Measurements from ENCODE around the gene PRDM16.

DNA sequence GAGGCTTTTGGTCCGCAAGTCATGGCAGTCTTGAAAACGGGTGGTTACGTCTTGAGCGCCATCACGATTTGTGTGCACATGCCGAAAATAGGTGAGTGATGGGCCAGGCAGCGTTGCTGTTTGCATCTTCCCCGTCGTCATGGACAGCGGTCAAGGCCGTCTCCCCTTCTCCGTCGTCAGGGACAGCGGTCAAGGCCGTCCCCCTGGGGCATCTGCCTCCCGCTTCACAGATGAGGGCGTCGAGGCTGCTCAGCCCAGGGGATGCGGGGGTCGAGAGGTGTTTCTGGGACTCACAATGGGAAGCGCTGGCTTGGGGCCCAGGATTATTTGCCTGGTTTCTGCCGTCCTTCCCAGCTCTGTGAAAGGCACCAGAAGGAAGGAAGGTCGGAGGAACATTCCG, 162.2 kb downstream of the PRDM16 start:
- TF ChIP-seq USF2 (IDR thresholded peaks at IDR 0.05; ENCODE audit: low read depth, low read length) = no peak
- no peak for TF ChIP-seq USF2 (CRISPR knock-in tag; IDR thresholded peaks at IDR 0.05; ENCODE audit: borderline replicate concordance)
- TF ChIP-seq, protein P1, sequence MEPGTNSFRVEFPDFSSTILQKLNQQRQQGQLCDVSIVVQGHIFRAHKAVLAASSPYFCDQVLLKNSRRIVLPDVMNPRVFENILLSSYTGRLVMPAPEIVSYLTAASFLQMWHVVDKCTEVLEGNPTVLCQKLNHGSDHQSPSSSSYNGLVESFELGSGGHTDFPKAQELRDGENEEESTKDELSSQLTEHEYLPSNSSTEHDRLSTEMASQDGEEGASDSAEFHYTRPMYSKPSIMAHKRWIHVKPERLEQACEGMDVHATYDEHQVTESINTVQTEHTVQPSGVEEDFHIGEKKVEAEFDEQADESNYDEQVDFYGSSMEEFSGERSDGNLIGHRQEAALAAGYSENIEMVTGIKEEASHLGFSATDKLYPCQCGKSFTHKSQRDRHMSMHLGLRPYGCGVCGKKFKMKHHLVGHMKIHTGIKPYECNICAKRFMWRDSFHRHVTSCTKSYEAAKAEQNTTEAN (CRISPR knock-in tag; conservative IDR thresholded peaks at IDR 0.05) = no peak
- TF ChIP-seq PRDM4 (CRISPR knock-in tag; IDR thresholded peaks at IDR 0.05; ENCODE audit: borderline replicate concordance) = no peak
- no peak for TF ChIP-seq ZFX (CRISPR knock-in tag; IDR thresholded peaks at IDR 0.05; ENCODE audit: low read depth)
- no peak for TF ChIP-seq CERS6 (CRISPR knock-in tag; IDR thresholded peaks at IDR 0.05)
- TF ChIP-seq, protein P2, sequence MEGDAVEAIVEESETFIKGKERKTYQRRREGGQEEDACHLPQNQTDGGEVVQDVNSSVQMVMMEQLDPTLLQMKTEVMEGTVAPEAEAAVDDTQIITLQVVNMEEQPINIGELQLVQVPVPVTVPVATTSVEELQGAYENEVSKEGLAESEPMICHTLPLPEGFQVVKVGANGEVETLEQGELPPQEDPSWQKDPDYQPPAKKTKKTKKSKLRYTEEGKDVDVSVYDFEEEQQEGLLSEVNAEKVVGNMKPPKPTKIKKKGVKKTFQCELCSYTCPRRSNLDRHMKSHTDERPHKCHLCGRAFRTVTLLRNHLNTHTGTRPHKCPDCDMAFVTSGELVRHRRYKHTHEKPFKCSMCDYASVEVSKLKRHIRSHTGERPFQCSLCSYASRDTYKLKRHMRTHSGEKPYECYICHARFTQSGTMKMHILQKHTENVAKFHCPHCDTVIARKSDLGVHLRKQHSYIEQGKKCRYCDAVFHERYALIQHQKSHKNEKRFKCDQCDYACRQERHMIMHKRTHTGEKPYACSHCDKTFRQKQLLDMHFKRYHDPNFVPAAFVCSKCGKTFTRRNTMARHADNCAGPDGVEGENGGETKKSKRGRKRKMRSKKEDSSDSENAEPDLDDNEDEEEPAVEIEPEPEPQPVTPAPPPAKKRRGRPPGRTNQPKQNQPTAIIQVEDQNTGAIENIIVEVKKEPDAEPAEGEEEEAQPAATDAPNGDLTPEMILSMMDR (CRISPR knock-in tag; IDR thresholded peaks at IDR 0.05) = no peak
- TF ChIP-seq BATF2 (CRISPR knock-in tag; IDR thresholded peaks at IDR 0.05) = no peak
- TF ChIP-seq, protein P3, sequence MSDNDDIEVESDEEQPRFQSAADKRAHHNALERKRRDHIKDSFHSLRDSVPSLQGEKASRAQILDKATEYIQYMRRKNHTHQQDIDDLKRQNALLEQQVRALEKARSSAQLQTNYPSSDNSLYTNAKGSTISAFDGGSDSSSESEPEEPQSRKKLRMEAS (IDR thresholded peaks at IDR 0.05) = no peak
- TF ChIP-seq YEATS4 (CRISPR knock-in tag; IDR thresholded peaks at IDR 0.05; ENCODE audit: borderline replicate concordance) = no peak
- no peak for TF ChIP-seq RFX5 (IDR thresholded peaks at IDR 0.05; ENCODE audit: low read depth, low read length)
- TF ChIP-seq ZNF746 (CRISPR knock-in tag; IDR thresholded peaks at IDR 0.05) = no peak
- TF ChIP-seq TOPORS (CRISPR knock-in tag; IDR thresholded peaks at IDR 0.05) = no peak
- TF ChIP-seq RFX3 (CRISPR knock-in tag; IDR thresholded peaks at IDR 0.05) = no peak
- no peak for TF ChIP-seq EP300 (IDR thresholded peaks at IDR 0.05; ENCODE audit: low read depth in 2 of 2, low read length in 2 of 2)
- no peak for TF ChIP-seq EP300 (CRISPR knock-in tag; IDR thresholded peaks at IDR 0.05; ENCODE audit: borderline replicate concordance)
